Breast epithelium (tissue), 3 donors: Measurements from ENCODE around the gene CYP26A1.

Experiments
- POLR2A ChIP-seq: fragments of 450-650 bp; IDR thresholded peaks from one replicate; pipeline ENCODE4 v1.6.1; 2016; ENCODE audit warnings: antibody characterized with exemption, mild to moderate bottlenecking, moderate library complexity
- TF ChIP-seq, protein P1 (sequence below), 3 donors: fragments of 450-650 bp; IDR thresholded peaks; one replicate each; pipeline ENCODE4 v1.5.1; 2016 to 2017; ENCODE audit warnings: antibody characterized with exemption in 3 of 3, mild to moderate bottlenecking in 3 of 3, moderate library complexity in 3 of 3

DNA sequence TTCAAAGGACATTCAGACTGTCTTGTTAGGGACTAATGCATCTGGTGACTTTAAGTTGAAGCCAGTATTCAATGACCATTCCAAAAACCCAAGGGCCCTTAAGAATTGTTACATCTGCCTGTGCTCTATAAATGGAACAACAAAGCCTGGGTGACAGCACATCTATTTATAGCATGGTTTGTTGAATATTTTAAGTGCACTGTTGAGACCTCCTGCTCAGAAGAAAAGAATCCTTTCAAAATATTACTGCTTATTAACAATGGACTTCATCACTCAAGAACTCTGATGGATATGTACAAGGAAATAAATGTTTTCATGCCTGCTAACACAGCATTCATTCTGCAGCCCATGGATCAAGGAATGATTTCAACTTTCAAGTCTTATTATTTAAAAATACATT is 46.2 kb upstream of the CYP26A1 start:
- TF ChIP-seq POLR2A = no peak
- TF ChIP-seq, protein P1, sequence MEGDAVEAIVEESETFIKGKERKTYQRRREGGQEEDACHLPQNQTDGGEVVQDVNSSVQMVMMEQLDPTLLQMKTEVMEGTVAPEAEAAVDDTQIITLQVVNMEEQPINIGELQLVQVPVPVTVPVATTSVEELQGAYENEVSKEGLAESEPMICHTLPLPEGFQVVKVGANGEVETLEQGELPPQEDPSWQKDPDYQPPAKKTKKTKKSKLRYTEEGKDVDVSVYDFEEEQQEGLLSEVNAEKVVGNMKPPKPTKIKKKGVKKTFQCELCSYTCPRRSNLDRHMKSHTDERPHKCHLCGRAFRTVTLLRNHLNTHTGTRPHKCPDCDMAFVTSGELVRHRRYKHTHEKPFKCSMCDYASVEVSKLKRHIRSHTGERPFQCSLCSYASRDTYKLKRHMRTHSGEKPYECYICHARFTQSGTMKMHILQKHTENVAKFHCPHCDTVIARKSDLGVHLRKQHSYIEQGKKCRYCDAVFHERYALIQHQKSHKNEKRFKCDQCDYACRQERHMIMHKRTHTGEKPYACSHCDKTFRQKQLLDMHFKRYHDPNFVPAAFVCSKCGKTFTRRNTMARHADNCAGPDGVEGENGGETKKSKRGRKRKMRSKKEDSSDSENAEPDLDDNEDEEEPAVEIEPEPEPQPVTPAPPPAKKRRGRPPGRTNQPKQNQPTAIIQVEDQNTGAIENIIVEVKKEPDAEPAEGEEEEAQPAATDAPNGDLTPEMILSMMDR (IDR thresholded peaks at IDR 0.05) = no peak
